Endothelial cell of umbilical vein (primary cell): Measurements from ENCODE around the gene TAGLN2. TPM values are rescaled to one million over a fixed set of nuclear protein-coding genes. Genes with fewer than 3 reads are reported as not detected.

ENCODE experiments used
- BruUV-seq: library from RNA; stranded (reverse); fragments of 400-500 nt; replicated peaks from 2 replicates; lab custom pipeline; 2021; lab: Mats Ljungman, UMichigan
- CTCF ChIA-PET: fragments of 300-600, 350-600 bp; sonication (Branson Sonifier 250); formaldehyde crosslinking; loops from one replicate; lab custom pipeline; 2021; ENCODE audit warnings: antibody characterized with exemption, inconsistent platforms; lab: Charles Lee
- POLR2A ChIA-PET: fragments of 300-600, 350-600 bp; sonication (Branson Sonifier 250); formaldehyde crosslinking; loops from one replicate; lab custom pipeline; 2021; ENCODE audit warnings: antibody characterized with exemption, inconsistent platforms; lab: Charles Lee
- DNase-seq: peaks from one replicate; pipeline ENCODE4 v3.0.0-alpha.2; 2011; ENCODE audit warnings: low read depth, low spot score
- FAIRE-seq: peaks from 2 replicates; lab custom pipeline; 2011; peaks lifted over from hg19 to GRCh38; lab: Jason Lieb, UNC
- H2AFZ ChIP-seq: 2 replicates; pipeline ENCODE4 v1.6.0; 2012; ENCODE audit warnings: low read depth, low read length, control low read depth, inconsistent platforms
- H3K27ac ChIP-seq: 2 replicates; pipeline ENCODE4 v1.5.1; 2011; ENCODE audit warnings: low read depth, mild to moderate bottlenecking, control low read depth, low read length, moderate library complexity; ENCODE audit not compliant: insufficient read depth
- H3K27me3 ChIP-seq, 2 experiments: 2 replicates each; pipeline versions ENCODE4 v1.6.0 to v1.6.1; 2011; ENCODE audit warnings: low read length in 2 of 2, mixed read lengths in 1 of 2; ENCODE audit not compliant: control insufficient read depth in 2 of 2, insufficient read depth in 2 of 2
- H3K36me3 ChIP-seq, 2 experiments: 2 replicates in 1 of 2; 3 replicates in 1 of 2; pipeline ENCODE4 v1.5.1; 2011; ENCODE audit warnings: low read length in 2 of 2, mild to moderate bottlenecking in 1 of 2, moderate library complexity in 1 of 2; ENCODE audit not compliant: control insufficient read depth in 2 of 2, insufficient read depth in 2 of 2; ENCODE audit errors: extremely low read depth in 1 of 2
- H3K4me1 ChIP-seq: 3 replicates; pipeline ENCODE4 v1.5.1; 2011; ENCODE audit warnings: mild to moderate bottlenecking, low read length; ENCODE audit not compliant: control insufficient read depth, insufficient read depth; ENCODE audit errors: extremely low read depth
- H3K4me2 ChIP-seq: 2 replicates; pipeline ENCODE4 v1.6.1; 2011; ENCODE audit warnings: low read length, control low read depth, mixed read lengths; ENCODE audit not compliant: insufficient read depth
- H3K4me3 ChIP-seq, 3 experiments: fragments of 200-600 bp in 1 of 3; sonication (generic), shearing (Covaris generic) in 1 of 3; replicated peaks in 1 of 3; 2 replicates each; pipeline ENCODE4 v1.5.1; 2011 to 2016; ENCODE audit warnings: control low read depth in 3 of 3, low read length in 3 of 3, mild to moderate bottlenecking in 2 of 3, inconsistent platforms in 1 of 3, low read depth in 1 of 3, moderate library complexity in 1 of 3; ENCODE audit not compliant: insufficient read depth in 1 of 3
- H3K79me2 ChIP-seq: 2 replicates; pipeline ENCODE4 v1.6.0; 2012; ENCODE audit warnings: low read length, inconsistent platforms; ENCODE audit not compliant: control insufficient read depth, insufficient read depth
- H3K9ac ChIP-seq: replicated peaks from 2 replicates; pipeline ENCODE3; 2011; ENCODE audit warnings: low read length, control low read depth; ENCODE audit not compliant: insufficient read depth; ENCODE audit errors: extremely low read depth
- H3K9me1 ChIP-seq: replicated peaks from 3 replicates; pipeline ENCODE4 v1.6.0; 2011; ENCODE audit warnings: mild to moderate bottlenecking, low read length; ENCODE audit not compliant: control insufficient read depth, insufficient read depth; ENCODE audit errors: extremely low read depth
- H3K9me3 ChIP-seq: replicated peaks from 2 replicates; pipeline ENCODE4 v1.5.1; 2012; ENCODE audit warnings: low read length, inconsistent platforms; ENCODE audit not compliant: control insufficient read depth, insufficient read depth
- H4K20me1 ChIP-seq: replicated peaks from 2 replicates; pipeline ENCODE3; 2011; ENCODE audit warnings: mild to moderate bottlenecking, low read length; ENCODE audit not compliant: control insufficient read depth, insufficient read depth; ENCODE audit errors: extremely low read depth
- CTCF ChIP-seq, 2 donors: IDR thresholded peaks; 1 replicate in 1 of 2; 2 replicates in 1 of 2; pipeline ENCODE4 v1.5.1; 2011; ENCODE audit warnings: low read length in 2 of 2, mild to moderate bottlenecking in 2 of 2, moderate library complexity in 2 of 2, control low read depth in 1 of 2, inconsistent platforms in 1 of 2, low read depth in 1 of 2; ENCODE audit not compliant: insufficient read depth in 1 of 2; ENCODE audit errors: extremely low read depth in 1 of 2
- EZH2 ChIP-seq: IDR thresholded peaks from 2 replicates; pipeline ENCODE4 v1.6.1; 2012; ENCODE audit warnings: borderline replicate concordance, low read depth, mild to moderate bottlenecking, moderate library complexity, low read length, inconsistent platforms; ENCODE audit not compliant: severe bottlenecking
- FOS ChIP-seq: IDR thresholded peaks from 2 replicates; pipeline ENCODE4 v1.6.1; 2011; ENCODE audit warnings: mild to moderate bottlenecking, low read length, moderate library complexity, borderline replicate concordance; ENCODE audit not compliant: insufficient read depth
- GATA2 ChIP-seq: IDR thresholded peaks from 2 replicates; pipeline ENCODE4 v1.7.0; 2011; ENCODE audit warnings: low read depth, mild to moderate bottlenecking, moderate library complexity, mixed read lengths, low read length; ENCODE audit not compliant: insufficient read length, insufficient read depth
- JUN ChIP-seq: IDR thresholded peaks from 2 replicates; pipeline ENCODE4 v1.6.1; 2011; ENCODE audit warnings: borderline replicate concordance, low read depth; ENCODE audit not compliant: insufficient read length, insufficient read depth
- MYC ChIP-seq: IDR thresholded peaks from one replicate; pipeline ENCODE4 v1.6.1; 2011; ENCODE audit warnings: mild to moderate bottlenecking, low read depth, low read length
- POLR2A ChIP-seq: IDR thresholded peaks from 2 replicates; pipeline ENCODE4 v1.6.1; 2012; ENCODE audit warnings: low read depth, mild to moderate bottlenecking, control low read depth, low read length
- POLR2AphosphoS5 ChIP-seq: IDR thresholded peaks from 2 replicates; pipeline ENCODE4 v1.6.1; 2012; ENCODE audit warnings: low read depth, mild to moderate bottlenecking, control low read depth, low read length, moderate library complexity; ENCODE audit not compliant: insufficient read depth
- dilution Hi-C: fragments of 300-500 bp; cut with MboI; formaldehyde crosslinking; loops from one replicate; pipeline ENCODE4 v1.15.0; 2019; ENCODE audit warnings: low sequenced_read_pairs; ENCODE audit not compliant: extremely low pct_ligation_motif_present
- intact Hi-C: fragments of 100-400 bp; cut with micrococcal nuclease; formaldehyde crosslinking; loops from one replicate; pipeline ENCODE4 v1.10.0; 2022
- polyA plus RNA-seq, 4 experiments: library from polyadenylated mRNA; depleted of rRNA in 3 of 4; stranded (reverse) in 3 of 4; unstranded in 1 of 4; fragments of >200 nt; gene quantifications; 2 replicates each; pipeline versions ENCODE4 v1.2.1 to v1.2.3, GENCODE V29; 2011 to 2012; ENCODE audit warnings: missing spikeins in 1 of 4
- total RNA-seq: library from RNA; stranded (reverse); gene quantifications from 2 replicates; pipeline ENCODE4 v1.2.3, GENCODE V29; 2021
- TF ChIP-seq, protein P1 (sequence below): IDR thresholded peaks from 2 replicates; pipeline ENCODE4 v1.6.1; 2011; ENCODE audit not compliant: insufficient read depth, insufficient read length

The TAGLN2 gene
- total and polyA plus RNA-seq, 2 donors (not counting 3 experiments of a cell fraction or from before 2014, with no cell fraction given), result 646 to 1,279 TPM

DNA sequence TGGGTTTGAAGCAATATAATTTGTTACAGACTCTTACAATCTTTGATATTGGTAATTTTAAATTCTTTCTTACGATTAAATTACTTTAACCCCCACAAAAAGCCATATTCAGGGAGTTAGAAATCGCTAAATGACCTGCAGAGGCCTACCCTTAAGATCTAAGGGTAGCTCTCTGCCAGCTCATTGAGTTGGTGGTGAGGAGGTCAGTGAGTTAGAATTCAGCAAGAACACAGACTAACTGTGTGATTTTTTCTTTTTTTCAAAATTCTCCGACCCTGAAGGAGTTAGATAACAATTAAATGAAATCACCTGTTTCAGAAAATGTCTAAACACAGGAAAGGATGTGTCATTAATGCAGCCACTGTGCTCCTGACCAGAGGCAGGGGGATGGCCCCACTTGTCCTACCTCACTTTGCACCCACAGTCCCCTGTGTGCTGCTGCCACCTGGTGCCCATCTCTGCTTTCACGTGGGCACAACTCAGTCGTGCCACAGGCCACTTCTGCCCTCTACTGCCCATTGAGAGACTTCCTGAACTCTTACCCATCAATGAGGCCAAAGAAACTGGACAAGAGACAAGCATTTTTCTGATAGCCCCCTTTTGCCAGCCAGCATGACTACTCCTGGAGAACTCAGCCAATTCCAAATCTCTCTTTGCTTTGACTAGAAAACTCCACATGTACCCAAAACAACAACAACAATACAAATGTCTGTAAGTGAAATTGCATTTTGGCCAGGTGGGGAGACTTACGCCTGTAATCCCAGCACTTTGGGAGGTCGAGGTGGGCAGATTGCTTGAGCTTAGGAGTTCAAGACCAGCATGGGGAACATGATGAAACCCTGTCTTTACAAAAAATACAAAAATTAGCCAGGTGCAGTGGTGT is 33.8 kb downstream of the TAGLN2 start:
- intact Hi-C loops (loop anchor here (1.0 to 2.0 kb wide), 11 partner anchors 32 to 759 kb away; partner anchors contain the start of gene DUSP23), dilution Hi-C loops (loop anchor here (5.0 kb wide), 1 partner anchor 94 kb away; no protein-coding TSS in a partner anchor)
- ChIA-PET CTCF (interaction anchor here (0.6 to 9.2 kb wide), 57 partner anchors 9 to 759 kb away, joined by 3 to 623 read pairs (median 5); partner anchors contain the start of genes CFAP45, DUSP23, FCRL6 and IGSF9), POLR2A (interaction anchor here (1.1 kb wide), 1 partner anchor 89 kb away, joined by 3 read pairs; no protein-coding TSS in a partner anchor)
- Histone ChIP-seq H3K4me2 (no peak overlapping the region), H3K9me1 (no peaks in the 10 kb centered on the region), H3K4me3 (no peak overlapping the region), H4K20me1 (no peaks in the 10 kb centered on the region), H3K4me1 (peaks cover 21% of the 10 kb centered on the region), H3K9me3 (no peaks in the 10 kb centered on the region), H3K36me3 (no peaks in the 10 kb centered on the region), H3K27ac (peak overlapping the region; percentile 27), H3K27me3 (no peaks in the 10 kb centered on the region), H2AFZ (no peak overlapping the region), H3K79me2 (no peaks in the 10 kb centered on the region), H3K9ac (no peak overlapping the region)
- no TSS peak for BruUV-seq
- TF ChIP-seq GATA2 (peak; percentile 32), CTCF (IDR thresholded peaks at IDR 0.05; ENCODE audit: extremely low read depth in 1 of 2, insufficient read depth in 1 of 2, low read depth in 1 of 2, low read length in 2 of 2) (peak; percentile 97 to 99), POLR2A (no peak), JUN (peak; percentile 21), FOS (peak; percentile 51), POLR2AphosphoS5 (peak; percentile 41), MYC (peak; percentile 44), EZH2 (no peak)
- TF ChIP-seq, protein P1, sequence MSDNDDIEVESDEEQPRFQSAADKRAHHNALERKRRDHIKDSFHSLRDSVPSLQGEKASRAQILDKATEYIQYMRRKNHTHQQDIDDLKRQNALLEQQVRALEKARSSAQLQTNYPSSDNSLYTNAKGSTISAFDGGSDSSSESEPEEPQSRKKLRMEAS, result peak; percentile 68
- DNase-seq (peak; percentile 95), FAIRE-seq (peak; percentile 95)
